Measurements from ENCODE around the gene ZNF362. TPM values are rescaled to one million over a fixed set of nuclear protein-coding genes. Genes with fewer than 3 reads are reported as not detected.

The ZNF362 gene
- total RNA-seq, 1 experiment from 2014 or later = 11.1 TPM

- Histone ChIP-seq H4K20me1 (ENCODE audit: insufficient read depth) (no peaks in the 10 kb centered on the region), H3K9me2 (ENCODE audit: insufficient read depth) (no peaks in the 10 kb centered on the region), H3K27me3 (ENCODE audit: insufficient read depth, low read length) (no peaks in the 10 kb centered on the region), H3K4me3 (replicated peaks in 1 of 2; ENCODE audit: low read depth in 1 of 2, low read length in 2 of 2) (no peak overlapping the region), H3K36me3 (ENCODE audit: control insufficient read depth in 1 of 2, insufficient read depth in 2 of 2, low read length in 2 of 2) (no peaks in the 10 kb centered on the region), H3K4me2 (ENCODE audit: low read length) (no peak overlapping the region), H3K9ac (ENCODE audit: low read length) (no peak overlapping the region), H3K9me3 (ENCODE audit: control insufficient read depth in 1 of 2, insufficient read depth in 1 of 2, low read depth in 1 of 2, low read length in 2 of 2) (no peaks in the 10 kb centered on the region), H3K79me2 (ENCODE audit: insufficient read depth, low read length) (no peaks in the 10 kb centered on the region), H3K27ac (ENCODE audit: low read depth, low read length) (no peak overlapping the region), H3K4me1 (ENCODE audit: control insufficient read depth in 1 of 2, insufficient read depth in 2 of 2, low read length in 2 of 2) (peaks cover 9 to 12% of the 10 kb centered on the region in 2 experiments; a peak in 2 of 4 replicates), H2AFZ (ENCODE audit: low read depth, low read length, poor library complexity, severe bottlenecking) (no peak overlapping the region)
- no TSS peak for BruUV-seq (replicated peaks)
- DNase-seq (ENCODE audit: low read depth, low spot score) (no peak), ATAC-seq (no peak)
- TF ChIP-seq ELF1 (IDR thresholded peaks at IDR 0.05; ENCODE audit: borderline replicate concordance, low read depth) (no peak), CEBPB (IDR thresholded peaks at IDR 0.05; ENCODE audit: low read depth) (no peak), ZBTB33 (IDR thresholded peaks at IDR 0.05; ENCODE audit: extremely low read depth, insufficient replicate concordance, low read length) (no peak), TCF7L2 (IDR thresholded peaks at IDR 0.05; ENCODE audit: borderline replicate concordance, extremely low read depth, insufficient read depth, insufficient read length) (no peak), SIN3A (IDR thresholded peaks at IDR 0.05; ENCODE audit: low read depth) (no peak), JUND (IDR thresholded peaks at IDR 0.05) (no peak), ATF3 (IDR thresholded peaks at IDR 0.05) (no peak), EZH2 (IDR thresholded peaks at IDR 0.05) (no peak), POLR2AphosphoS5 (IDR thresholded peaks at IDR 0.05; ENCODE audit: low read depth, low read length) (no peak), POLR2A (IDR thresholded peaks at IDR 0.05; ENCODE audit: borderline replicate concordance, extremely low read depth, insufficient read depth, insufficient read length) (no peak), SP1 (IDR thresholded peaks at IDR 0.05; ENCODE audit: low read depth) (no peak), EZH2phosphoT487 (IDR thresholded peaks at IDR 0.05; ENCODE audit: borderline replicate concordance) (no peak), SRF (IDR thresholded peaks at IDR 0.05; ENCODE audit: low read depth) (no peak), YY1 (IDR thresholded peaks at IDR 0.05; ENCODE audit: extremely low read depth, insufficient replicate concordance, low read depth, low read length) (no peak), CBX3 (IDR thresholded peaks at IDR 0.05; ENCODE audit: low read depth) (no peak), ZFX (IDR thresholded peaks at IDR 0.05) (no peak)
- TF ChIP-seq, protein P1, sequence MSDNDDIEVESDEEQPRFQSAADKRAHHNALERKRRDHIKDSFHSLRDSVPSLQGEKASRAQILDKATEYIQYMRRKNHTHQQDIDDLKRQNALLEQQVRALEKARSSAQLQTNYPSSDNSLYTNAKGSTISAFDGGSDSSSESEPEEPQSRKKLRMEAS (IDR thresholded peaks at IDR 0.05) = no peak
- TF ChIP-seq, protein P2, sequence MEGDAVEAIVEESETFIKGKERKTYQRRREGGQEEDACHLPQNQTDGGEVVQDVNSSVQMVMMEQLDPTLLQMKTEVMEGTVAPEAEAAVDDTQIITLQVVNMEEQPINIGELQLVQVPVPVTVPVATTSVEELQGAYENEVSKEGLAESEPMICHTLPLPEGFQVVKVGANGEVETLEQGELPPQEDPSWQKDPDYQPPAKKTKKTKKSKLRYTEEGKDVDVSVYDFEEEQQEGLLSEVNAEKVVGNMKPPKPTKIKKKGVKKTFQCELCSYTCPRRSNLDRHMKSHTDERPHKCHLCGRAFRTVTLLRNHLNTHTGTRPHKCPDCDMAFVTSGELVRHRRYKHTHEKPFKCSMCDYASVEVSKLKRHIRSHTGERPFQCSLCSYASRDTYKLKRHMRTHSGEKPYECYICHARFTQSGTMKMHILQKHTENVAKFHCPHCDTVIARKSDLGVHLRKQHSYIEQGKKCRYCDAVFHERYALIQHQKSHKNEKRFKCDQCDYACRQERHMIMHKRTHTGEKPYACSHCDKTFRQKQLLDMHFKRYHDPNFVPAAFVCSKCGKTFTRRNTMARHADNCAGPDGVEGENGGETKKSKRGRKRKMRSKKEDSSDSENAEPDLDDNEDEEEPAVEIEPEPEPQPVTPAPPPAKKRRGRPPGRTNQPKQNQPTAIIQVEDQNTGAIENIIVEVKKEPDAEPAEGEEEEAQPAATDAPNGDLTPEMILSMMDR (IDR thresholded peaks at IDR 0.05 in 2 of 3, conservative IDR thresholded peaks at IDR 0.05 in 1 of 3; ENCODE audit: borderline replicate concordance in 1 of 3, insufficient read depth in 1 of 3, low read depth in 2 of 3, low read length in 2 of 3) = no peak
- POLR2A ChIA-PET = no interaction called here
- RAD21 ChIA-PET (ENCODE audit: low non-redundant PET in 1 of 2, low total read pairs in 2 of 2, uncharacterized antibody in 2 of 2, unreplicated experiment in 2 of 2) = no interaction called here
- intact Hi-C loops (cut with micrococcal nuclease) = no loop called here
- CTCF ChIA-PET = no interaction called here
These were observed 20.8 kb upstream of the ZNF362 start for GRCh38 chr1:33235521-33235920.

Data from HCT116 (cell line).